BE2C (cell line): ENCODE data around the gene FAM200A.
"Not testable (repeated sequence)": the region's sequence is repeated elsewhere in the genome, so short reads cannot be mapped to it uniquely, and the experiment has no call there.

Experiments used
- DNase-seq: peaks from one replicate; pipeline ENCODE4 v3.0.0-alpha.2; 2020
- H3K27me3 ChIP-seq: fragments of 250-450 bp; sonication (Bioruptor Pico); 2 replicates; pipeline ENCODE4 v1.5.1; 2020; ENCODE audit warnings: mild to moderate bottlenecking
- H3K36me3 ChIP-seq: fragments of 250-450 bp; sonication (Bioruptor Pico); 2 replicates; pipeline ENCODE4 v1.5.1; 2020; ENCODE audit warnings: mild to moderate bottlenecking
- H3K4me1 ChIP-seq: fragments of 250-450 bp; sonication (Bioruptor Pico); 2 replicates; pipeline ENCODE4 v1.5.1; 2020
- H3K4me3 ChIP-seq: 2 replicates; pipeline ENCODE4 v1.5.1; 2011; ENCODE audit warnings: low read depth, low read length
- H3K9me3 ChIP-seq: fragments of 250-450 bp; sonication (Bioruptor Pico); 2 replicates; pipeline ENCODE4 v1.5.1; 2020
- TF ChIP-seq, protein P1 (sequence below): IDR thresholded peaks from 2 replicates; pipeline ENCODE4 v1.5.1; 2012; ENCODE audit warnings: mild to moderate bottlenecking, low read depth, low read length

Gene FAM200A

DNA sequence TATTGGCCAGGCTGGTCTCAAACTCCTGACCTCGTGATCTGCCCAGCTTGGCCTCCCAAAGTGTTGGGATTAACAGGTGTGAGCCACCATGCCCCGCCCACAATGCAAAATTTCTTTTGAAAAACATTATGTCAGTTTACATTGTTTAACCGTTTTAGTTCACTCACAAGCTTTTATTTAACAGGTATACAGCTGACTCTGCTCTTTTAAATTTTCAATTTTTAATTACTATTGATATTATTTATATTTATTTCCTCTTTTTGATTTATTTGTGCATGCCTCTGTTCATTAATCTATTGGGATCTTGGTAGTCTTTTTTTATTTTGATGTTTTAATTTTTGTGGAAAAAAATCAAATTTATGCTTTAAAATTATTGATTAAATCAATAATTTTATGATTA, 30.5 kb downstream of the FAM200A start:
- H3K36me3 ChIP-seq = peaks cover 23% of the 10 kb centered on the region

GRCh38 chr7:99514050-99514449, 37.9 kb downstream of the FAM200A start:
- TF ChIP-seq, protein P1, sequence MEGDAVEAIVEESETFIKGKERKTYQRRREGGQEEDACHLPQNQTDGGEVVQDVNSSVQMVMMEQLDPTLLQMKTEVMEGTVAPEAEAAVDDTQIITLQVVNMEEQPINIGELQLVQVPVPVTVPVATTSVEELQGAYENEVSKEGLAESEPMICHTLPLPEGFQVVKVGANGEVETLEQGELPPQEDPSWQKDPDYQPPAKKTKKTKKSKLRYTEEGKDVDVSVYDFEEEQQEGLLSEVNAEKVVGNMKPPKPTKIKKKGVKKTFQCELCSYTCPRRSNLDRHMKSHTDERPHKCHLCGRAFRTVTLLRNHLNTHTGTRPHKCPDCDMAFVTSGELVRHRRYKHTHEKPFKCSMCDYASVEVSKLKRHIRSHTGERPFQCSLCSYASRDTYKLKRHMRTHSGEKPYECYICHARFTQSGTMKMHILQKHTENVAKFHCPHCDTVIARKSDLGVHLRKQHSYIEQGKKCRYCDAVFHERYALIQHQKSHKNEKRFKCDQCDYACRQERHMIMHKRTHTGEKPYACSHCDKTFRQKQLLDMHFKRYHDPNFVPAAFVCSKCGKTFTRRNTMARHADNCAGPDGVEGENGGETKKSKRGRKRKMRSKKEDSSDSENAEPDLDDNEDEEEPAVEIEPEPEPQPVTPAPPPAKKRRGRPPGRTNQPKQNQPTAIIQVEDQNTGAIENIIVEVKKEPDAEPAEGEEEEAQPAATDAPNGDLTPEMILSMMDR = no peak
- no peaks in the 10 kb centered on the region for H3K9me3 ChIP-seq
- no peaks in the 10 kb centered on the region for H3K27me3 ChIP-seq
- no peak for DNase-seq
- H3K36me3 ChIP-seq = peaks cover 31% of the 10 kb centered on the region
- H3K4me1 ChIP-seq = no peaks in the 10 kb centered on the region
- no peak overlapping the region for H3K4me3 ChIP-seq

More for the DNA sequence above, 30.5 kb downstream of the FAM200A start:
- no peak for DNase-seq
- Histone ChIP-seq H3K4me1 (no peaks in the 10 kb centered on the region), H3K4me3 (no peak overlapping the region), H3K27me3 (no peaks in the 10 kb centered on the region), H3K9me3 (no peaks in the 10 kb centered on the region)
- TF ChIP-seq, protein P1 = no peak

- Histone ChIP-seq H3K4me3 (peak overlapping the region; percentile 80), H3K9me3 (no peaks in the 10 kb centered on the region), H3K36me3 (no peaks in the 10 kb centered on the region; the same call in 1 of the 2 replicates), H3K4me1 (peaks cover 5% of the 10 kb centered on the region; the same call in 1 of the 2 replicates), H3K27me3 (no peaks in the 10 kb centered on the region)
- no peak for DNase-seq
- TF ChIP-seq, protein P1 = no peak
Observed at GRCh38 chr7:99505324-99505662, 46.6 kb downstream of the FAM200A start.

DNA sequence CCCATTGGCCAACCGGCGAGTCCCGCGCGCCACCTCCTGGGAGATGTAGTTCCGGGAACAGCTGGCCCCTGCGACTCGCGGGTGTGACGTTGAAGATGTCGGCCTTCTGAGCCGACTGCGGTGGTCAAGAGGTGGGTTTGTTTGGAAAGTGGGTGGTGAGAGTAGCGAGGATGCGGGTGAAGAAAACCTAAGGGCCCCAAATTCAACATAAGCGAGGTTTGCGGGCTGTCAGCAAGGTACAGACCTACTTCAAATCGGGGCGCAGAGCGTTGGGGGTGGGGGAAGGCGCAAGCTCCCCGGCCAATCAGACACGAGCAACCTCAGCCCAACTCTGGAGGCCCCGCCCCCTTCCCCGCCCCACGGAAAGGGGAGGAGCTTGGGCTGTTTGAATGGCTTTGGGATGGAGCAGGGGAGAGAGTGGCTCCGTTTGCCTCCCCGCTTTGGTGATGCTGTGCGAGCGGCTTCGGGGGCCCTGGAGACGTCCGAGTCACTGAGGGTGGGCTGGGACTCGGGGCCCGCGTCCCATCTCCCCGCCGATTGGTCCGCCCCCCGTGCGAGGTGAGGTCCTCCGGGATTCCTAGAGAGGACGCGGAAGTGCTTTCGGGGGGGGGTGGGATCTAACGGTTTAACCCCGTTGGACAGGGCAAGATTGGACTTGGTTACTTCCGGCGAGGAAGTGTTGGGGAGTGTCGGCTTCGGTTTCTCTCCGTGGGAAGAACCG, 47.2 kb downstream of the FAM200A start, which contains the start of gene ZKSCAN5:
ZKSCAN5 (plus strand) TSS at position 60 of the 721 bp plus-strand sequence. CDS start 1,383 bp downstream, outside the sequence.
- H3K36me3 ChIP-seq = no peaks in the 10 kb centered on the region; the same call in 1 of the 2 replicates
- TF ChIP-seq, protein P1 = no peak
- peak within 1 kb of the TSS; percentile 80 for H3K4me3 ChIP-seq
- H3K9me3 ChIP-seq = no peaks in the 10 kb centered on the region
- peak; percentile 94 for DNase-seq
- peaks cover 5% of the 10 kb centered on the region; the same call in 1 of the 2 replicates for H3K4me1 ChIP-seq
- H3K27me3 ChIP-seq = no peaks in the 10 kb centered on the region

DNA sequence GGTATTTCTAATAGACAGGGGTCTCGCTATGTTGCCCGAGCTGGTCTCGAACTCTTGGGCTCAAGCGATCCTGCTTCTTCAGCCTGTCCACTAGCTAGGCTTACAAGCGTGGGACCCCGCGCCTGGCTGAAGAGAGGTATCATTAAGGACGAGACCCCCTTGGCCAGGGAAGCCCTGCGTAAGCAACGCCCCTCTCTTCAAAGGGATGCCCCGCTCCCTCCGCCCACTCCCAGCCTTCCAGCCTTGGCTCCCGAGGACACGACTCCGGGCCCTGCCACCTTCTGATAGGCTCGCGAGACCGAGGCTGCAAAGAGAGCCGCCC, 47.7 kb downstream of the FAM200A start:
- Histone ChIP-seq H3K36me3 (no peaks in the 10 kb centered on the region; the same call in 1 of the 2 replicates), H3K4me3 (peak overlapping the region; percentile 80), H3K27me3 (no peaks in the 10 kb centered on the region), H3K4me1 (peaks cover 5% of the 10 kb centered on the region; the same call in 1 of the 2 replicates), H3K9me3 (no peaks in the 10 kb centered on the region)
- TF ChIP-seq, protein P1 = no peak
- DNase-seq = peak; percentile 100

DNA sequence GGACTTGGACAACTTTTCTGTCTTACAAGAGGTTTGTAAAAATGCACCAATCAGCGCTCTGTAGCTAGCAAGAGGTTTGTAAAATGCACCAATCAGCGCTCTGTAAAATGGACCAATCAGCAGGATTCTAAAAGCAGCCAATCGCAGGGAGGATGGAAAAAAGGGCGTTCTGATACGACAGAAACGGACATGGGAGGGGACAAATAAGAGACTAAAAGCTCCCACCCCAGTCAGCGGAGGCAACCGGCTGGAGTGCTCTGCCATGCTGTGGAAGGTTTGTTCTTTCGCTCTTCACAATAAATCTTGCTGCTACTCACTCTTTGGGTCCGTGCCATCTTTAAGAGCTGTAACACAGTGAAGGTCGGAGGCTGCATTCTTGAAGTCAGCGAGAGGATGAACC, 50.7 kb downstream of the FAM200A start:
- not testable (repeated sequence) for H3K9me3 ChIP-seq, H3K4me1 ChIP-seq, H3K27me3 ChIP-seq, H3K4me3 ChIP-seq
- peak; percentile 28 for DNase-seq
- H3K36me3 ChIP-seq = peaks cover 13% of the 10 kb centered on the region
